ENCODE measurements around the gene PPEF1. TPM values are rescaled to one million over a fixed set of nuclear protein-coding genes. Genes with fewer than 3 reads are reported as not detected.
"Not testable (repeated sequence)": the region's sequence is repeated elsewhere in the genome, so short reads cannot be mapped to it uniquely, and the experiment has no call there.

PPEF1 gene
- total and polyA plus RNA-seq, 7 experiments from 2014 or later = 0.12 to 0.72 (median 0.59) TPM; not detected in 3

- CTCF ChIA-PET = no interaction called here
- no peaks in the 10 kb centered on the region for H3K27me3 ChIP-seq (ENCODE audit: control insufficient read depth in 2 of 2, insufficient read depth in 2 of 2, low read length in 2 of 2)
Measured at GRCh38 chrX:18828832-18829404, 121.5 kb downstream of the PPEF1 start.

DNA sequence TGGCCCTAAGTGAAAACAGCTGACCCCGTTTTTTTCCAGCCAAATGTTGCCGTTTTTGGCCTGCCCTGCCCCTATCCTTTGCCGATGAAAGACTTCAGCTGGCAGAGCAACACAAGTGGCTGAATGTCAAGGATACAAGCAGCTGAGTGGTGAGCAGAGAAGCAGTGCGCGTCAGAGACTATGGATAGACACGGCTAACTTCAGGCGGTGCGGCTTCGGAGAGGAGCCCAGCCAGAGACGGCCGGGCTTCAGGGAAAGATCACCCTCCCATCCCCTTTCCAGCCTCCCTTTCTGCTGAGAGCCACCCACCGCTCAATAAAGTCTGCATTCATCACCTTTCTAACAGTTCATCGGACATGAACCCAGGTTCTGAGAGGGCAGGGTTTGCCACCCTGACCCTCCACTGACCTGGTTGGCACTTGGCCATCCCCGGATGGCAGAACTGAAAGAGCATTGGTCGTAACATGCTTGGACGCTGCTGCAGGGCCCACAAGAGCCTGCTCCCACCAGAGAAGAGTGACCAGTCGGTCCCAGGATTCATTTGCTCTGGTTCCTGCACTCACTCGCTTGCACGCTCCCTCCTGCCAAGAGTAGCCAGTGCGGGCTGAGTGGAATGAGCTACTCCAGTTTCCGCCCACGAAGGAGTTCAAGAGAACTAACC lies 125.8 kb downstream of the PPEF1 start:
- ChIA-PET POLR2A (no interaction called here), CTCF (no interaction called here)
- Histone ChIP-seq H3K4me1 (ENCODE audit: control insufficient read depth in 2 of 2, insufficient read depth in 2 of 2, low read length in 2 of 2) (no peaks in the 10 kb centered on the region), H3K9me3 (ENCODE audit: control insufficient read depth in 2 of 3, low read length in 3 of 3) (no peaks in the 10 kb centered on the region), H3K4me3 (ENCODE audit: low read length) (no peak overlapping the region), H3K27ac (ENCODE audit: low read depth, low read length) (no peak overlapping the region), H3K36me3 (ENCODE audit: control insufficient read depth in 2 of 3, insufficient read depth in 3 of 3, low read length in 3 of 3) (no peaks in the 10 kb centered on the region), H3K27me3 (ENCODE audit: control insufficient read depth in 2 of 2, insufficient read depth in 2 of 2, low read length in 2 of 2) (no peaks in the 10 kb centered on the region)
- ATAC-seq (no peak), DNase-seq (no peak)
- no peaks in the 10 kb centered on the region for H3K4me1 Mint-ChIP-seq
- no peak overlapping the region for H3K4me3 Mint-ChIP-seq
- H3K27ac Mint-ChIP-seq = no peak overlapping the region
- H3K27me3 Mint-ChIP-seq = no peaks in the 10 kb centered on the region
- no peaks in the 10 kb centered on the region for H3K36me3 Mint-ChIP-seq
- peaks cover 0 to 5% (median 0%) of the 10 kb centered on the region in 11 donors for H3K9me3 Mint-ChIP-seq
- intact Hi-C loops (cut with micrococcal nuclease) = no loop called here

More at GRCh38 chrX:18828832-18829404, 121.5 kb downstream of the PPEF1 start:
- Histone ChIP-seq H3K4me3 (ENCODE audit: low read length) (no peak overlapping the region), H3K9me3 (ENCODE audit: control insufficient read depth in 2 of 3, low read length in 3 of 3) (no peaks in the 10 kb centered on the region), H3K4me1 (ENCODE audit: control insufficient read depth in 2 of 2, insufficient read depth in 2 of 2, low read length in 2 of 2) (no peaks in the 10 kb centered on the region), H3K27ac (ENCODE audit: low read depth, low read length) (no peak overlapping the region), H3K36me3 (ENCODE audit: control insufficient read depth in 2 of 3, insufficient read depth in 3 of 3, low read length in 3 of 3) (no peaks in the 10 kb centered on the region)
- POLR2A ChIA-PET = no interaction called here
- intact Hi-C loops (cut with micrococcal nuclease) = no loop called here
- Mint-ChIP-seq H3K36me3 (no peaks in the 10 kb centered on the region), H3K9me3 (peaks cover 0 to 7% (median 0%) of the 10 kb centered on the region in 11 donors), H3K4me1 (peaks cover 0 to 3% (median 0%) of the 10 kb centered on the region in 7 donors), H3K4me3 (no peak overlapping the region), H3K27me3 (no peaks in the 10 kb centered on the region), H3K27ac (no peak overlapping the region)
- no peak for DNase-seq
- ATAC-seq = no peak

DNA sequence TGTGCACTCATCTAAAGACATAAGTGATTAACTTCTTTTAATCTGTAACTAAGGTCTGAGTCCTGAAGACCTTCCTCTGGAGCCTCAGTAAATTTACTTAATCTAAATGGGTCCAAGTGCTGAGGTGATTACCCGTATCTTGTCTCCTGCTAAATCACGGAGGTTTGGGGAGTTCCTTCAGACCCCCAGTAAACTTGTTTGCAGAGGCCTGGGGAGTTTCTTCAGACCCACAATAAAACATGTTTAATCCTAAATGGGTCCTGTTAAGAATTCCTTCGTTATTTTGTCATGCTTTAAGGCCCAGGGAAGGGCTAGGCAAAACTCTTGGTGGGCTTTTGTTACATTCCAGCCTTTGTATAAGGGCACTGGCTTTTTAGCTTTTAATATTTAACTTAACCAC lies 140.5 kb downstream of the PPEF1 start:
- POLR2A ChIA-PET; H3K36me3 ChIP-seq (ENCODE audit: control insufficient read depth in 2 of 3, insufficient read depth in 3 of 3, low read length in 3 of 3); H3K4me3 Mint-ChIP-seq; H3K36me3 Mint-ChIP-seq; H3K4me1 ChIP-seq (ENCODE audit: control insufficient read depth in 2 of 2, insufficient read depth in 2 of 2, low read length in 2 of 2); H3K27ac ChIP-seq (ENCODE audit: low read depth, low read length); CTCF ChIA-PET; DNase-seq; H3K27me3 Mint-ChIP-seq; H3K9me3 ChIP-seq (ENCODE audit: control insufficient read depth in 2 of 3, low read length in 3 of 3); H3K4me3 ChIP-seq (ENCODE audit: low read length); intact Hi-C loops (cut with micrococcal nuclease); H3K4me1 Mint-ChIP-seq; ATAC-seq; H3K27me3 ChIP-seq (ENCODE audit: control insufficient read depth in 2 of 2, insufficient read depth in 2 of 2, low read length in 2 of 2); H3K27ac Mint-ChIP-seq: not testable (repeated sequence)
- H3K9me3 Mint-ChIP-seq = peaks cover 0 to 16% (median 0%) of the 10 kb centered on the region in 11 donors

- POLR2A ChIA-PET = no interaction called here
- ATAC-seq = no peak
- CTCF ChIA-PET = no interaction called here
- Histone ChIP-seq H3K4me1 (ENCODE audit: control insufficient read depth in 2 of 2, insufficient read depth in 2 of 2, low read length in 2 of 2) (peaks cover 0 to 33% of the 10 kb centered on the region in 2 donors), H3K36me3 (ENCODE audit: control insufficient read depth in 2 of 3, insufficient read depth in 3 of 3, low read length in 3 of 3) (no peaks in the 10 kb centered on the region), H3K27ac (ENCODE audit: low read depth, low read length) (no peak overlapping the region), H3K9me3 (ENCODE audit: control insufficient read depth in 2 of 3, low read length in 3 of 3) (no peaks in the 10 kb centered on the region), H3K27me3 (ENCODE audit: control insufficient read depth in 2 of 2, insufficient read depth in 2 of 2, low read length in 2 of 2) (no peaks in the 10 kb centered on the region), H3K4me3 (ENCODE audit: low read length) (no peak overlapping the region)
- Mint-ChIP-seq H3K9me3 (peaks cover 0 to 9% (median 0%) of the 10 kb centered on the region in 11 donors), H3K4me1 (peaks cover 0 to 56% (median 45%) of the 10 kb centered on the region in 7 donors), H3K27ac (peak overlapping the region in 5 of 9 donors; percentile 6 to 79 (median 55)), H3K27me3 (no peaks in the 10 kb centered on the region), H3K36me3 (peaks cover 0 to 4% (median 0%) of the 10 kb centered on the region in 5 donors), H3K4me3 (peak overlapping the region in 9 of 10 donors; percentile 5 to 63 (median 37))
- peak in 2 of 9 donors; percentile 1 to 8 for DNase-seq
- intact Hi-C loops (cut with micrococcal nuclease) = no loop called here
Measured at GRCh38 chrX:18855919-18856644, 148.6 kb downstream of the PPEF1 start.

DNA sequence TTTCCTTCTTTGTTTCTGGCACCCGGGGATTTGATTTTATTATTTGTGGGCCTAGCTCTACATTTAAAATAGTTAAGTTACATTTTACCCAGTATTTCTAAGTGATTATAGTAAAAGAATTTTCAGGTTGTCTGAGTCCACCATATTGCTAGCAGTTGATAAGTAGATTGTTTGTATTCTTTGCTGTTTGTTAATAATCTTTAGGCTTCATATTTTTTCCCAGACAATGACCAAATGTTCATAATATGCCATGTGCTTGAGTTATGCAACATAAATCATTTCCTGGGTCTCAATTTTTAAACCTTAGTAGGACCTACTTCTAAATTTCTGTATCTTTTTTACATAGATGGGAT lies 149.2 kb downstream of the PPEF1 start:
- no peaks in the 10 kb centered on the region for H3K27me3 Mint-ChIP-seq
- Histone ChIP-seq H3K4me3 (ENCODE audit: low read length) (no peak overlapping the region), H3K4me1 (ENCODE audit: control insufficient read depth in 2 of 2, insufficient read depth in 2 of 2, low read length in 2 of 2) (peaks cover 0 to 33% of the 10 kb centered on the region in 2 donors), H3K36me3 (ENCODE audit: control insufficient read depth in 2 of 3, insufficient read depth in 3 of 3, low read length in 3 of 3) (no peaks in the 10 kb centered on the region), H3K9me3 (ENCODE audit: control insufficient read depth in 2 of 3, low read length in 3 of 3) (no peaks in the 10 kb centered on the region), H3K27me3 (ENCODE audit: control insufficient read depth in 2 of 2, insufficient read depth in 2 of 2, low read length in 2 of 2) (no peaks in the 10 kb centered on the region), H3K27ac (ENCODE audit: low read depth, low read length) (no peak overlapping the region)
- intact Hi-C loops (cut with micrococcal nuclease) = no loop called here
- peak overlapping the region in 2 of 9 donors; percentile 56 to 79 for H3K27ac Mint-ChIP-seq
- peaks cover 0 to 56% (median 43%) of the 10 kb centered on the region in 7 donors for H3K4me1 Mint-ChIP-seq
- ATAC-seq (no peak), DNase-seq (no peak)
- ChIA-PET CTCF (no interaction called here), POLR2A (no interaction called here)
- peak overlapping the region in 6 of 10 donors; percentile 5 to 63 (median 42) for H3K4me3 Mint-ChIP-seq
- peaks cover 0 to 4% (median 0%) of the 10 kb centered on the region in 5 donors for H3K36me3 Mint-ChIP-seq
- peaks cover 0 to 9% (median 0%) of the 10 kb centered on the region in 11 donors for H3K9me3 Mint-ChIP-seq

DNA sequence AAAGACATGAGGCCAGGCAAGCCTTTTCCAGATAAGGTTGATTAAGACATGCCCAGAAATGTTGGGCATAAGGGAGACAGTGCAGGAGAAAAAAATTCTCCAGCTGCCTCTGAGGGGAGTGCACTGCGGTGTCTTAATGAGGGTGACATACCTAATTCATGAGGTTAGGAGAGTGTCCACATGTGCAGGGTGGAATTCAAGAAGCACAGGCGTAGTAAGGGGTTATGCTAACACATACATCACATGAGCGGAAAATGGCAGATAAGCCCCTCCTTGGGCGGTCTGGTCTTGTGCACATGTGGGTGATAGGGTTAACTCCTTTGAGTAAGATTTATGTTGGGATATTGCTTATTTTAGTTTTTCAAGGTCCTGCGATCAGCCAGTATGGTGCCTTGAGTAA lies 154.1 kb downstream of the PPEF1 start:
- peaks cover 0 to 6% (median 0%) of the 10 kb centered on the region in 11 donors for H3K9me3 Mint-ChIP-seq
- H3K4me1 Mint-ChIP-seq = peaks cover 0 to 18% (median 4%) of the 10 kb centered on the region in 7 donors
- DNase-seq (no peak), ATAC-seq (no peak)
- H3K27me3 Mint-ChIP-seq = no peaks in the 10 kb centered on the region
- Histone ChIP-seq H3K4me1 (ENCODE audit: control insufficient read depth in 2 of 2, insufficient read depth in 2 of 2, low read length in 2 of 2) (peaks cover 0 to 2% of the 10 kb centered on the region in 2 donors), H3K27me3 (ENCODE audit: control insufficient read depth in 2 of 2, insufficient read depth in 2 of 2, low read length in 2 of 2) (no peaks in the 10 kb centered on the region), H3K27ac (ENCODE audit: low read depth, low read length) (no peak overlapping the region), H3K36me3 (ENCODE audit: control insufficient read depth in 2 of 3, insufficient read depth in 3 of 3, low read length in 3 of 3) (no peaks in the 10 kb centered on the region), H3K9me3 (ENCODE audit: control insufficient read depth in 2 of 3, low read length in 3 of 3) (no peaks in the 10 kb centered on the region), H3K4me3 (ENCODE audit: low read length) (no peak overlapping the region)
- POLR2A ChIA-PET = no interaction called here
- CTCF ChIA-PET = no interaction called here
- no peak overlapping the region for H3K27ac Mint-ChIP-seq
- H3K4me3 Mint-ChIP-seq = no peak overlapping the region
- H3K36me3 Mint-ChIP-seq = no peaks in the 10 kb centered on the region
- intact Hi-C loops (cut with micrococcal nuclease) = no loop called here
